Activated CD8-positive, alpha-beta memory T cell treated with anti-CD3 and anti-CD28 coated beads, Interleukin-2, amount 50 U/mL, for 24 hours (primary cell): ENCODE measurements around the gene SLC16A11.
A peak's percentile ranks its signal among the peaks of the same experiment; 100 is the strongest.

Experiments used
- DNase-seq: peaks from one replicate; pipeline ENCODE4 v3.0.0-alpha.2; 2020; ENCODE audit errors: extremely low read depth

The SLC16A11 gene

DNA sequence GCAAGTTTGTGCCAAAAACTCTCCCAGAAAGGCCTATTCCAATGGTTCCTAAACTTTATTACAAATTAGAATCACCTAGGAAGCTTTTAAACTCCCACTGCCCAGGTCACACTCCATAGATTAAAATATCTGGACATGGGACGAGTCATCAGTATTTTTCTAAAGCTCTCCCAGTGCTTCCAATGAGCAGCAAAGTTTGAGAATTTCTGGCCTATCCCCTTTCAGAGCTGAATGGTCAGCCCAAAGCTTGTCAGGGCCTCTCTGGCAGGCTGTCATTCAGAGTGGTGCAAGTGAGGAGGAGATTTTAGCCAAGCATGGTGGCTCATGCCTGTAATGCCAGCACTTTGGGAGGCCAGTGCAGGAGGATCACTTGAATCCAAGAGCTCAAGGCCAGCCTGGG lies 18.6 kb downstream of the SLC16A11 start:
- DNase-seq, result no peak

DNA sequence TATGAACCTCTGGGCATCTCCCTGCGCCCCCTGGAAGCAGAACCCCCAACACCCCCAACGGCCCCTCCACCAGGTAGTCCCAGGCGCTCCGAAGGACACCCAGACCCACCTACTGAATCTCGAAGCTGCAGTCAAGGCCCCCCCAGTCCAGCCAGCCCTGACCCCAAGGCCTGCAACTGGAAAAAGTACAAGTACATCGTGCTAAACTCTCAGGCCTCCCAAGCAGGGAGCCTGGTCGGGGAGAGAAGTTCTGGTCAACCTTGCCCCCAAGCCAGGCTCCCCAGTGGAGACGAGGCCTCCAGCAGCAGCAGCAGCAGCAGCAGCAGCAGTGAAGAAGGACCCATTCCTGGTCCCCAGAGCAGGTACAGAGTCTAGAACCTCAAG lies 19.5 kb downstream of the SLC16A11 start:
- DNase-seq, result no peak

DNA sequence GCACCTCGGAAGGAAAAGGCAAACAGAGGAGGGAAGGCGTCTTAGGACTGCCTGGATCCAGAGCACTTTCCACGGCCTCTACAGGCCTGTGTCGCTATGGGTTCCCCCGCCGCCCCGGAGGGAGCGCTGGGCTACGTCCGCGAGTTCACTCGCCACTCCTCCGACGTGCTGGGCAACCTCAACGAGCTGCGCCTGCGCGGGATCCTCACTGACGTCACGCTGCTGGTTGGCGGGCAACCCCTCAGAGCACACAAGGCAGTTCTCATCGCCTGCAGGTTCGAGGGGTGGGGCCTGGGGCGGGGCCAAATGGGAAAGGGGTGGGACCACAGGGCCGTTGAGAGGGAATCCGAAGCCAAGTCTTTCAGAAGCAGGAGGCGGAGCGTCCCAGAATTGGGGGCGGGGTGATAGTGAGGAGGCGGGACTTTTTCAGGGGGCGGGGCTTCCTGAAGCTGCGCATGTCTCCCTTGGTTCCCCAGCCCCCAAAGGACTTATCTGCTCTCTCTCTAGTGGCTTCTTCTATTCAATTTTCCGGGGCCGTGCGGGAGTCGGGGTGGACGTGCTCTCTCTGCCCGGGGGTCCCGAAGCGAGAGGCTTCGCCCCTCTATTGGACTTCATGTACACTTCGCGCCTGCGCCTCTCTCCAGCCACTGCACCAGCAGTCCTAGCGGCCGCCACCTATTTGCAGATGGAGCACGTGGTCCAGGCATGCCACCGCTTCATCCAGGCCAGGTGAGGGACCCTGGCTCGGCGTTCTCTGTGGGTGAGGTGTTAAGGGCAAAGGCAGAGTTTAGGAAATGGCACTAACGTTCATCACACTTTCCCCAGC lies 20.1 kb downstream of the SLC16A11 start:
- peak; percentile 88 for DNase-seq

DNA sequence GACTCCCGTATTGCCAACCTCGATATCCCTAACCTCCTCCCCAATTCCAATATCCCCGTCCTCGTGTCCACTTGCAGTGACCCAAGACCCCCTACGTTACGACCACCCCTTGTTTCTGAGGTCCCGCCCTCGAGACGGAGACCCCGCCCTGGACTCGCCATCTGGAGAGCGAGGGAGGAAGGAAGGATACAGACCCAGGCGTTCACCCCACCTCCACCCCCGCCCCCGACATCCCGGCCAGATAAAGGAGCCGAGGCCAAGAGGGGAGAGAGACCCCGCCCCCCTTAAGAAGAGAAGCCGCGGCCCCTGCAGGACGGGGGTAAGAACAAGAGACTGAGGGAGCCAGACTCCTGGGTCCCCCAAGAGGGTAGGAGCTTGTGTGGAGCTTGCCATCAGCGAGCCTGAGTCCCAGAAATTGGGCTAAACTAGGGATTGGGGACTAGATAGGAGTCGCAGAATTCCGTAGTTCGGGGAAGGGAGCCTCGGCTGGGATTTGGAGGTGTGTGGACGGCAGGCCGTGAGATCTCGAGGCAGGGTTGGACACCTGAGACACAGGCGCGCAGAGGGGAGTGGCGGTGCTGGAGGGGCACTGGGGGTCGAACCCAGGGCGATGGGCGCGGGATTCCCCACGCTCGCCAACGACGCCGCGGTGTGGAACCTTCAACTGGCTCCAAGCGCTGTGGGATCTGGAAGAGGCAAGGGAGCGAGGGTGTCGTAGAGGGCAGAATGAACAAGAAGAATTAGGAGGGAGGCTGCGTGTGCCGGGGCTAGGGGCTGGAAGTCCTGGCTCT lies 20.9 kb downstream of the SLC16A11 start, which contains the start of gene BCL6B:
Gene BCL6B (plus strand): TSS at position 270 of the 791 bp plus-strand sequence. CDS start 622 bp downstream, outside the sequence.
- DNase-seq, result no peak

DNA sequence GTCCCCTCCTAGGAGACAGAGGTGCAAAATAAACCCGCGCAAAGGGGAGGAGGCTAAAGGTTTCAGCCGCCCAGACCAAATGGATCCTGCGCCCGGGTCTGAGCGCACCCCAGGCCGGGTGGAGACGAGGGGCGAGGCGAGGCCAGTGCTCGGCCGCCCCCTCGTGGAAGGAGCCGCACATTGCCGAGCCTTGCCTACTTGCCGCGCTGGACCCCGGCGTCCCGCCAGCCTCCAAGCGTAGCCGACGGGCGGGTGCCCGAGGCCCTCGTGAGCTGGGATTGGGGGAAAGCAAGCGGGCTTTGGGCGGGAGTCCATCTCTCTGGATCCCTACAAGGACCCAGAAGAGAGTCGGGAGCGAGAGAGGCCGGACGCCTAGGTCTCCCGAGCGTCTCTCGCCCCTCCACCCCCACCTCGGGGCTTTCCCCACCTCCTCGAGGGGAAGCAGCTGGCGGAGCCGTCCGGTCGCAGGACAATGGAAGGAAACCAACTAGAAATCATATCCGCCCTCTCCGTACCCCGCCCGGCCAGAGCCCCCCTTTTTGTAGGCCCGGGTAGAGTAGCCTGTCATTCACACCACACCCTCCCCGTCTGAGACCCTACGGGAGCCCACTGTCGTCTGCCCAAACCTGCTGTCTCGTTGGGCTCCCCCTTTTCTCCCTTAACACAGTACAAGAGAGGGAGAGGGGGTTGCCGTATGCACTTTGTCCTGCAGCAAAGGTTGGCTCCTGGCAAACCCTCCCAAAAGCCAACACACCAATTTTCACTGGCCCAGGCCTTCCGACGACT lies 21.7 kb downstream of the SLC16A11 start:
- DNase-seq, result no peak

DNA sequence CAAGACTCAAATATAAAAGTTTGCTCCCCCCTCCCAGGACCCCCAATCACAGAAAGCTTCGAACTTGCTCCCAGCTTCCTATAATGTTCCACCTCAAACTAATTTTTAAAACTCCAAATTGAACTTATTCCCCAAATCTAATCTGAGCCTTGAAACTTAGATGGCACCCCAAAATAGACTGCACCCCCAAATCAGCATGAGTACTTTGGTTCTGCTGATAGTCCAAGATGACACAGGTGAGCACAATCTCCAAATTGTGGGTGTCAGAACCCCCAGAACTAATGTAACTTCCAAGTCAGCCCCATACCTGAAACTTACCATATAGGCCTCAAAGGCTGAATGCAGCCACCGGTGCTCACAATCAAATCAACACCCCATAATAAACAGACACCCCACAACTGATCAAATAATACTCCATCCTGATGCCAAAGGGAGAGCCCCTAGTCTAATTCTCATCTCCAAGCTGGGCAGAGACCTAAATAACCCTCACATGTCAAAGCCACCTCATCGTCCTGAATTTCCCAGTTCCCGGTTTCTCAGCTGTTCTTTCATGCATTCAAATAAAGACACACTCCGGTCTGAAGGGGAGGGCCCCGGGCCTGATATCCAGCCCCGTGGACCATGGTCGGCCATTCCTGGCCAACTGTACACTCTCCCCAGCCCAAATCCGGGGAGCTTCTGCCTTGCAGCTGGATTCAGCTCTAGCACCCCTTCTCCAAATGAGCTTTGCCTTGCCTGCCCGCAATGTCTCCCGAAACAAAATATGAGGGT lies 22.8 kb downstream of the SLC16A11 start:
- DNase-seq, result no peak

DNA sequence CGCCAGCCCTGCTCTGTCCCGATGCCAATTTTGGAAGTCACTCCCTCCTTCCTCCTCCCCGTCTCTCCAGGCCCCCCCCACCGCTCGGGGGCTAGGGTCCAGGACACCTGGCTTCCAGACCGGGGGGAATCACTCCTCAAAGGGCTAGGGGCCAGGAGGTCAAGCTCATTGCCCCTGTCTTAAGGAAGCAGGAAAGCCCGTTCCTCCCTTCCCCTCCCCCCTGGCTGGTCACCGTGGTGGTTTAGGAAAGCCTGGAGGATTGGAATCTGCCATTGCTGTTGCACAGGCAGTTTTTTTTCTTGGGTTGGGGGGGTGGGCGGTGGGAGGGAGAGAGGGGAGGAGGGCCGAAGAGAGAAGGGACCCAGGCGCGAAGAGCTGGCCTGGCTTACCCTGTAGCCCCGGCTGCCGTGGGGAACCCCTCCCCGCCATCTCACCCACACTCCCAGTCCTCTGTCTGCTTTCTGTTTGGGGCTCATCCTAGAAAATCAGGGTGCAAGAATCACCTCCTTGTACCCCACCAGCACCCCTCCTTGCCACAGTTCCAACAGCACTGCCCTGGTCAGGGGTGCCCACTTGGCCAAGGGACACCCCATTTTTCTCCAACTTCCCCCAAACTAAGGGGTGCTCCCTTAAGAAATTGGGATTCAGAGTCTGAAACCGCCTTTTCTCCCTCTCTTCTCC lies 23.9 kb downstream of the SLC16A11 start:
- DNase-seq, result no peak

DNA sequence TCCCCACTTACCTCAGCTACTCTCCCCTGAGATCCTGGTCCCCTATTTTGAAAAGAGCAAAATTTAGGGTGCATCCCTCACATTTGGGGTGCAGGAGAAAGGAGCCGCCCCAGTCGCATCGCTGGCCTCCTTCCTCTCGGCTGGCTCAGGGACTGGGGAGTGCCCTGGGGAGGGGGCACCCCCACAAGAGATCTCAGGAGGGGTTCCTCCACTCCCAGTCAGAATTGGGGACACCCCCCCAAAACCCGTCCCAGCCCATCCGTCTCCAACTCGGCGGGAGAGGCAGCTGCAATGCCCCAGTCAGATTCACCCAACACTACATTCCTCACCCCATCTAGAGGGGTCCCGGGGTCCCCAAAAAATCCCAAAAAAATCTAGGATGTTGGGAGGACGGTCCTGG lies 24.5 kb downstream of the SLC16A11 start:
- DNase-seq, result no peak

DNA sequence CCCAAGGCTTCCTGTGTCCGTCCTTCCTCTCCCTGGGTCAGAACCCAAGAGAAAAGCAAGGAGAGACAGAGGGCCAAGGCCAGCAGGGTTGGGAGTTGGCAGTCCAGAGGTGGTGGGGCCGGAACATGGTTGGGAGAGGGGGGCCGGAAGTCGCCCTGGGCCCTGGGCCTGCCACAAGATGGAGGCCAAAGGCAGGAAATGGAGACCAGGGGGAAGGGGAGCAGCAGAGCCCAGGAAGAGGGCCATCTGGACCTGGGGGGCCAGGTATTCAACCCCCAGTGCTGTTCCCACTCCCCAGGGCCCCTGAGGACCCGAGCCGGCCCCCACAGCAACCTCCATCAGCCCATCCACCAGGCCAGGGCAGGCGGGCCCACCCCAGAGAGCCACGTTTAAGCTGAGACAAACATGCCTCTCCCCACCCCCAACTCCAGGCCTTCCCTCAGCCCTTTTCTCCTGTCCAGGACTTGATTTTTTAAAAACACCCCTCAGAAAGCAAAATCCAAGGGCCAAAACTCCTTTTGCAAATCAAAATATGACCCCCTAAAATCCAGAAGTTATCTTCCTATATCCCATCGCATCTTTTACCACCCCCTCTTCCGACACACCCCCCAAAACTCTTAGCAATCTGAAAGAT lies 25.4 kb downstream of the SLC16A11 start:
- no peak for DNase-seq

DNA sequence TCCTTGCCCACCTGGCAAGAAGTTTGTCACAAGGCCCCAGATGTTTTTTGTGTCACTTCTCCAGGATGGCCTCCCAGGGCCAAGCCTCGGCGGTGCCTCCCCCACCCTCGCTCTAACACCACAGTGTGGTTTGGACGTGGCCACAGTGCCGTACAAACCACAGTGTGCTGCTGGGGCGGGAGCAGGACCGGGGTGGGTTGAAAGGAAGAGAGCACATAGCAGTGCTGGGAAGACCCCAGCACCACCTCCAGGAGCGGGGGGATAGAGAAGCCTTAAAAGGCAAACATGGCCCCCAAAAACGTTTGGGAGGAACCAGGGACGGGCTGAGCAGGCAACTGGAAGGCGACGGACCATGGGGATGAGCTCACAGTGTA lies 26.1 kb downstream of the SLC16A11 start:
- no peak for DNase-seq

DNA sequence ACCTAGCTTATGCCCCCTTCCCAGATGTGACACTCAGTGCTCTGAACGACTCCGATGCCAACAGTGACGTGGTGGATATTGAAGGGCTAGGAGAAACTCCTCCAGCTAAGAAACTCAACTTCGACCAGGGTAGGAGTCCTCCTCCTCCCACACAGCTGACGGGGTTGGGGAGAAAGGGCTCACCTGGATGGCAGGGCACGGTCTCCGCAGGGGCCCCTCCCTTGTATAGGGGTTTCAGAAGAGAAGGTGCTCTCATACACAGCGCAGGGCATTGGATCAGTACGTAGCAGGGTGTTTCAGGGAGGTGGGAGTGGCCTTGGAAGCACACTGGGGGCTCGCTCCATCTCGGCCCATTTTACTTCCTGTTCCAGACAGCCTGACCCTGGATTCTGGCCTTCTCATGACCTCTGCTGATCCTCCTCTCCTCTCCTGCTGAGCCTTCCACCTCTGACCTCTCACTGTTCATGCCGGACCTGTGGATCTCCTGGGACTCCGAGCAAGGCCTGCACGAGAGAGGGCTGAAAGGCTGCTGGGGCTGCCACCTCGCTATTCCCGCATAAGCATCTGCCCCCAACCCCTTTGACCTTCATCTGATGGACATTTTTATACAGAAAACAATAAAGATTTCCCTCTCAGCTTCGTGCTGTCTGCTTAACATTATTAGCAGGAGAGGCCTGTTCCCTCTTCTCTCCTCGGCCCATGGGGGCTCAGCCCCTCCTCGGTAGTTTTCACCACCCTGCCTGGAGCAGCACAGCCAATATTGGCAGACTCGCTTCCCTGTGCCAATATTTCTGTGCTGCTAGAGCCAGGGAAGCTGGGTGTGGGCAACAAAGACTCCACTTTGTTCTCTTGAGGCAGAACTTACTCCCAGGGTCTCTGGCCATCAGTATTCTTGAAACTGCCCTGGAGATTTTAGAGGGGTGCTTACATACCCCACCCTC lies 26.7 kb downstream of the SLC16A11 start:
- DNase-seq, result no peak

DNA sequence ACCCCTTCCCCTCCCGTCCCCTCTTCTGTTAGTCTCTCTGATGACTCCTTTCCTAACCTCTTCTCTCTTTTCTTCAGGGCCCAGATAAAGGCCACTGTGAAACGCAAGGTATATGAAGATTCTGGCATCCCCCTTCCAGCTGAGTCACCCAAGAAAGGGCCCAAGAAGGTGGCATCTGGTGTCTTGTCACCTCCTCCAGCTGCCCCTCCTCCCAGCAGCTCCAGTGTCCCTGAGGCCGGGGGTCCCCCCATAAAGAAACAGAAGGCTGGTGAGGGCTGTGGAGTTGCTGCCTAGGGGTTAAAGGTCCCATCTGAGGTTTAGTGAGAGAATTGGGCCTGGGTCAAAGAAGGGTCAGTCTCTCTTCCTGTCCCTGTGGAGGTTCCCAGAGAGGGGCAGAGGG lies 27.5 kb downstream of the SLC16A11 start:
- no peak for DNase-seq

DNA sequence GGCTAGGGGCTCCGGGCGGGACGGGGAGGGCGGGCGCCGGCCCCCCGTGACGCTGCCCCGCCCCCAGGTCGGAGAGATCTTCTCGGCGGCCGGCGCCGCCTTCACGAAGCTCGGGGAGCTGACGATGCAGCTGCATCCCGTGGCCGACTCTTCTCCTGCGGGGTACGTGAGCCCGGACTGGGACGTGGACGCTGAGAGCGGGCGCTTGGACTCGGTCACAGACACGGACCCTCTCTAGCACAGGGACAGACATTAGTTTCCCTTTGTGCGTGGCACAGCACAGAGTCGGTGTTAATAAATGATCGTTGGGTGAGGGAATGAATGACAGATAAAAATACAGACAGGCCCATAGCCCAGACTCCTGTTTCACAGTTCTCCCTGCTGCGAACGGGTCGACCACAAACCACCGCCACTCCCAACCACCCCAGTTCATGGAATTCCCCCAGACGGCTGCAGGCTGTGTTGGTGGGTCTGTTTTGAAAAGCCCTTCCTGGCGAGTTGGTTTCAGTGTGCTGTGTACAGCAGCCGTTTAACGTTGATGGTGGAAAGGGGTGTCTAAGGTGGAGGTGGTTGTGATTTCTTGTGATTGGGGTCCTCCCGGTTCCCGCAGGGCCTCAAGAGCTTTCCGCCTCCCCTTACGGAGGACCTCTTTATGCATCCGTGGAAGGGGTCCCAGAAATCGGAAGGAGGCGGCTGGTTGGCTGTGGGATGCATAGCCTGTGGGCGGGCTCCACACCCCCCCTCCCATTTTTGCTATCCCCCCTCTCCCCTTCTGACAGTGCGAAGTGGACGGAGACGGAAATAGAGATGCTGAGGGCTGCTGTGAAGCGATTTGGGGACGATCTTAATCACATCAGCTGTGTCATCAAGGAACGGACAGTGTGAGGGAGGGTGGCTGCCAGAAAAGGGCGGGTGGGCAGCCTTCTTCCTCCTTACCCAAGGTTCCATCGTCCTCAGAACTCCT lies 28.6 kb downstream of the SLC16A11 start:
- no peak for DNase-seq

DNA sequence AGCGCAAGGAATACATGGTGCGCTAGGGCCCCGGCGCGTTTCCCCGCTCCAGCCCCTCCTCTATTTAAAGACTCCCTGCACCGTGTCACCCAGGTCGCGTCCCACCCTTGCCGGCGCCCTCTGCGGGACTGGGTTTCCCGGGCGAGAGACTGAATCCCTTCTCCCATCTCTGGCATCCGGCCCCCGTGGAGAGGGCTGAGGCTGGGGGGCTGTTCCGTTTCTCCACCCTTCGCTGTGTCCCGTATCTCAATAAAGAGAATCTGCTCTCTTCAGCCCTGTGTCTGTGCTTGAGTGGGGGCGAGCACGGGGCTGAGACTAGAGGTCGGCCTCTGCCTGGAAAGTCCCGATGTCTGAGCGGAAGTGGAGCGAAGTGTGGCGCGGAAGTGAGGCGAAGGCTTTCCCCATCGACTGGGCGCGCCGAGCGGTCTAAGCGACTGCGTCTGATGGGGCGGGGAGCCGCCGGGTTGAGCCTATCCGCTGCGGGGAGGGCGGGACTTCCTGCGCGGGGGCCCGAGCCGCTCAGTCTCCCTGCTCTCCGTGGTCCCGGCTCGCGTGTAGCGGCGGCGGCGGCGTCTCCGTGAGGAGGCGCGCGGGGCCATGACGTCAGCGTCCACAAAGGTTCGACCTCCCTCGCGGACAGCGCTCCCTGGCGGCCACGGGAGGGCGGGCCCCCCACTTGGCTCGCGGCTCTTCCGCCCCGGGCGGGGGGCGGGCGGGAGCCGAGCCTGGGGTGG lies 29.5 kb downstream of the SLC16A11 start:
- peak; percentile 91 for DNase-seq

DNA sequence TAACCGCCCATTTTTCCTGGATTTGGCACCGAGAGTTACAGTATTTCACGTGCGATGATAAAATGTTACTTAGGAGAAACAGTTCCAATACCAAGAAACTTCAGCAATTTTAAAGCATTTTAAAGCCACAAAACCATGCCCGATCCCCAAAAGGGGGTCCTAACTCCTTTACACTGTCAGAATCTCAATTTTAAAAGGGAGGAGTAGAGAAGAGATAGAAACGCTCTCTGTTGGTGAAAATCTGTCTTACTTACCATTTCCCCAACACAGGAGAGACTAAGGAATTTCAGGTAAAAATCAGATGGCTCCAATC lies 32.0 kb downstream of the SLC16A11 start:
- no peak for DNase-seq

DNA sequence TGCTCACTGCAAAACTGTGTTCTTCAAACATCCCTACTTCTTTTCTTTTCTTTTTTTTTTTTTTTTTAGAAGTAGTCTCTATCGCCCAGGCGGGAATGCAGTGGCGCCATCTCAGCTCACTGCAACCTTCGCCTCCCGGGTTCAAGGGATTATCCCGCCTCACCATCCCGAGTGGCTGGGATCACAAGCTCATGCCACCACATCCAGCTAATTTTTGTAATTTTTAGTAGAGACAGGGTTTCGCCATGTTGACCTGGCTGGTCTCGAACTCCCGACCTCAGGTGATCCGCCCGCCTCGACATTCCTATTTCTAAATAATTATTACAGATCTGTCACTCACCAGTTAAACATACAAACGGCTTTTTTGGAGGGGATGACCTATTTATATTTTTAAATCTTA lies 32.5 kb downstream of the SLC16A11 start:
- no peak for DNase-seq

DNA sequence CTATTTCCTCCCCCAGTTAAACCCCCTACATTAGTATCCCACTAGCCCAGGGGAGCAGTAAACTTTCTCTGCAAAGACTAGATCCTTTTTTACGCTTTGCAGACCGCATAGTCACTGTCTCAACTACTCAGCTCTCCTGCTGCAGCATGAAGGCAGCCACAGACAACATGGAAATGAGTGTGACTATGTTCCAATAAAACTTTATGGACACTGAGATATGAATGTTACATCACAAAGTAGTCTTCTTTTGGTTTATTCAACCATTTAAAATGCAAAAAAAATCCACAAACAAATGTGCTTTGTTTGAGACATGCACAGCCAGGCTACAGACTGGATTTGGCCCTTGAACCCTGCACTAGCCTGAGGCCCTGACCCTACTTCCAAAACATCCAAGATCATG lies 33.4 kb downstream of the SLC16A11 start:
- DNase-seq, result no peak

DNA sequence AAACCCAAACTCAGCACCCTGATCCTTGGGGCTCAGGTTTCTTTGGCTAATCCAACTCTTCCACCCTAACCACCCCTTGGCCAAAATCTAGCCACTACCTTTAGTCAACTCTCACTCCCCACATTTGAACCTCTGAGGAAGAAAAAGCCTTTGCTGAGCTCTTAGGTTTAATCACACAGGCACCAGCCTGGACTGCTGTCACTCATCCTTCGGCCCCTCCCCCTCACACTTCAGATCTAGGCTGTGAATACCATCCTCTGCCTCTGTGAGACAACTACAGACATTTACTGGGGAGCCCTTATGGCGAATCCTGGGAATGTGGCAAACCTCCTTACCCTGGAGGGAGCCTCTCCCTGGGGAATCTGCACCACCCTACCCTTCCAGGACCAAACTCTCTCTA lies 36.7 kb downstream of the SLC16A11 start:
- DNase-seq, result no peak
